K562 (cell line): Measurements from ENCODE around the gene ENTPD5. TPM values are rescaled to one million over a fixed set of nuclear protein-coding genes. Genes with fewer than 3 reads are reported as not detected.

Source experiments
- ATAC-seq: fragments of 200-7000 bp; cut with Tn5 transposase; 3 replicates; pipeline ENCODE4 v1.9.1; 2020; ENCODE audit warnings: moderate library complexity
- BruUV-seq: library from RNA; stranded (reverse); fragments of 400-500 nt; replicated peaks from 2 replicates; lab custom pipeline; 2021; lab: Mats Ljungman, UMichigan
- CTCF ChIA-PET: fragments of 300-600 bp; formaldehyde crosslinking; extraction: SDS; loops from one replicate; lab custom pipeline; 2021; ENCODE audit warnings: low intra/inter-chr PET ratio; lab: Yijun Ruan, JAX
- POLR2A ChIA-PET: fragments of 300-600, 350-650 bp; sonication (Branson Sonifier 250); formaldehyde crosslinking; extraction: SDS; loops from one replicate; lab custom pipeline; 2021; ENCODE audit warnings: antibody characterized with exemption, inconsistent platforms; lab: Yijun Ruan, JAX
- DNase-seq, 4 experiments: peaks; one replicate each; pipeline versions ENCODE4 v3.0.0 to v3.0.0-alpha.2; 2011 to 2018; ENCODE audit warnings: low spot score in 3 of 4, mixed read lengths in 3 of 4; ENCODE audit errors: extremely low read depth in 1 of 4
- FAIRE-seq: peaks from 2 replicates; lab custom pipeline; 2011; peaks lifted over from hg19 to GRCh38; lab: Jason Lieb, UNC
- H2AFZ ChIP-seq: 2 replicates; pipeline ENCODE4 v1.6.0; 2011; ENCODE audit warnings: low read depth, low read length, control low read depth, inconsistent platforms
- H3K27ac ChIP-seq: fragments of 200-600 bp; 3 replicates; pipeline ENCODE4 v1.8.0; 2011; ENCODE audit warnings: low read depth, mild to moderate bottlenecking, control low read depth, inconsistent platforms, low read length, moderate library complexity, mixed read lengths; ENCODE audit errors: extremely low read depth
- H3K27me3 ChIP-seq, 2 experiments: fragments of 300-600 bp in 1 of 2; 2 replicates in 1 of 2; 3 replicates in 1 of 2; pipeline versions ENCODE4 v1.6.0 to v1.8.0; 2011; ENCODE audit warnings: inconsistent platforms in 2 of 2, low read length in 2 of 2, mild to moderate bottlenecking in 1 of 2, mixed read lengths in 1 of 2, moderate library complexity in 1 of 2; ENCODE audit not compliant: control insufficient read depth in 2 of 2, insufficient read depth in 2 of 2
- H3K36me3 ChIP-seq: fragments of 300-600 bp; 3 replicates; pipeline ENCODE4 v1.8.0; 2011; ENCODE audit warnings: mild to moderate bottlenecking, low read length, inconsistent platforms; ENCODE audit not compliant: control insufficient read depth, insufficient read depth
- H3K4me1 ChIP-seq, 2 experiments: fragments of 200-600 bp in 1 of 2; replicated peaks in 1 of 2; 2 replicates in 1 of 2; 3 replicates in 1 of 2; pipeline versions ENCODE4 v1.5.1 to v1.8.0; 2011; ENCODE audit warnings: inconsistent platforms in 2 of 2, low read length in 2 of 2, mild to moderate bottlenecking in 1 of 2, mixed read lengths in 1 of 2, moderate library complexity in 1 of 2; ENCODE audit not compliant: control insufficient read depth in 2 of 2, insufficient read depth in 2 of 2
- H3K4me2 ChIP-seq: 2 replicates; pipeline ENCODE4 v1.6.1; 2011; ENCODE audit warnings: low read length, control low read depth, inconsistent platforms, mixed read lengths; ENCODE audit not compliant: insufficient read depth
- H3K4me3 ChIP-seq: fragments of 200-600 bp; sonication (generic), shearing (Covaris generic); 2 replicates; pipeline ENCODE4 v1.5.1; 2016; ENCODE audit warnings: control low read depth, inconsistent platforms
- H3K79me2 ChIP-seq: fragments of 200-600 bp; 3 replicates; pipeline ENCODE4 v1.8.0; 2011; ENCODE audit warnings: low read length, inconsistent platforms; ENCODE audit not compliant: control insufficient read depth, insufficient read depth
- H3K9ac ChIP-seq, 2 experiments: 2 replicates each; pipeline versions ENCODE4 v1.6.0 to v1.6.1; 2011; ENCODE audit warnings: low read depth in 2 of 2, low read length in 2 of 2, control low read depth in 1 of 2, inconsistent platforms in 1 of 2, mild to moderate bottlenecking in 1 of 2, mixed read lengths in 1 of 2; ENCODE audit not compliant: insufficient read depth in 1 of 2
- H3K9me1 ChIP-seq: one replicate; pipeline ENCODE4 v1.6.0; 2011; ENCODE audit warnings: inconsistent platforms, mild to moderate bottlenecking, low read length, moderate library complexity; ENCODE audit not compliant: control insufficient read depth, insufficient read depth
- H3K9me3 ChIP-seq: replicated peaks from 2 replicates; pipeline ENCODE4 v1.5.1; 2011; ENCODE audit warnings: low read depth, low read length, inconsistent platforms; ENCODE audit not compliant: control insufficient read depth, insufficient read depth
- H4K20me1 ChIP-seq: replicated peaks from 2 replicates; pipeline ENCODE4 v1.6.1; 2011; ENCODE audit warnings: low read length, inconsistent platforms, mixed read lengths; ENCODE audit not compliant: control insufficient read depth, insufficient read depth
- MED1 ChIP-seq: sonication (generic); formaldehyde crosslinking; IDR thresholded peaks from 2 replicates; pipeline ENCODE4 v1.8.1; 2023; ENCODE audit warnings: missing genetic modification reagents, borderline replicate concordance
- WGBS: fragments of 100-300 bp; shearing (Covaris generic); methylation state at CpG from one replicate; pipeline ENCODE4 v1.1.6; 2016; ENCODE audit warnings: low coverage, mixed read lengths; ENCODE audit not compliant: insufficient coverage; ENCODE audit errors: missing lambda C conversion rate; 5-methylcytosine and 5-hydroxymethylcytosine counted together
- in situ Hi-C: fragments of 300-500 bp; cut with MboI; formaldehyde crosslinking; loops from 4 replicates; pipeline ENCODE4 v1.15.0; 2018; ENCODE audit warnings: inconsistent platforms, mixed read lengths
- intact Hi-C: fragments of 100-400 bp; cut with micrococcal nuclease; formaldehyde crosslinking; loops from 2 replicates; pipeline ENCODE4 v1.14.2; 2022
- polyA plus RNA-seq, 8 experiments: library from polyadenylated mRNA; depleted of rRNA in 4 of 8; stranded (reverse) in 5 of 8; unstranded in 3 of 8; fragments of >200 nt; fragmentation: Nextera tagmentation in 2 of 8; fragmentation: Illumina TruSeq in 1 of 8; extraction: Ambion mirVana in 2 of 8; extraction: Trizol in 1 of 8; gene quantifications; 2 replicates each; pipeline versions ENCODE4 v1.2.1 to v1.2.3, GENCODE V29; 2011 to 2014; ENCODE audit warnings: inconsistent platforms in 1 of 8, missing spikeins in 1 of 8
- total RNA-seq, 7 experiments: library from RNA; depleted of rRNA in 6 of 7; stranded (reverse); fragments of >200 nt in 6 of 7; fragmentation: Illumina TruSeq in 2 of 7; extraction: Trizol in 2 of 7; gene quantifications; 2 replicates each; pipeline versions ENCODE4 v1.2.1 to v1.2.3, GENCODE V29; 2011 to 2021; ENCODE audit warnings: low replicate concordance in 1 of 7
- TF ChIP-seq, protein P1 (sequence below): sonication (generic); formaldehyde crosslinking; IDR thresholded peaks from 2 replicates; pipeline ENCODE4 v1.8.1; 2023; ENCODE audit warnings: mild to moderate bottlenecking, missing genetic modification reagents
- TF ChIP-seq, protein P2 (sequence below), 3 experiments: IDR thresholded peaks in 2 of 3; conservative IDR thresholded peaks in 1 of 3; 2 replicates each; pipeline ENCODE4 v1.5.1; 2011 to 2012; ENCODE audit warnings: low read length in 3 of 3, mild to moderate bottlenecking in 3 of 3, control low read depth in 2 of 3, improper control_type of control experiment in 1 of 3, inconsistent platforms in 1 of 3, low read depth in 1 of 3, mixed read lengths in 1 of 3, moderate library complexity in 1 of 3; ENCODE audit not compliant: insufficient read depth in 2 of 3
- TF ChIP-seq, protein P3 (sequence below): fragments of 250-450 bp; sonication (Bioruptor Pico); IDR thresholded peaks from 2 replicates; pipeline ENCODE4 v1.8.0; 2022; ENCODE audit warnings: moderate library complexity, mild to moderate bottlenecking, inconsistent platforms

ENTPD5 gene
- total and polyA plus RNA-seq, 9 of the 15 experiments (the other 6 are each of a cell fraction or from before 2014, with no cell fraction given): 2.7 to 15.3 (median 10.3) TPM

DNA sequence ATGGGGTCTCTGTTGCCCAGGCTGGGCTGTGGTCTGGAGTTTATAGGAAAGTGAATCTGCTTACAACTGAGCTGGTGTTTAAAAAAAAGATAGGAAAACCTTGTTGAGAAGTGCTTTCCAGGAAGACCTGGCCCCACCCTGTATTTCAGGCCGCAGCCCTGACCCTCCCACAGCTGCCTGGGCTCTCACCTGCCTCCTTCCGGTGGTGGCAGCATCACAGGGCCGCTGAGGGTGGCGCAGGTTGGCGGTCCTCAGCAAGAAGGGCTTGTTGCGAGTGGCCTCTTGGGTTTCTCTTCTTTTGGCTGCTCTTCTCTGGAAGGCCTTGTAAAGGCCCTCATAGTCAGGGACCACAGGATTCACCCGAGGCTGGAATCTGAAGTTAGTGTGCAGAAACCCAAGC, 76.9 kb downstream of the ENTPD5 start:
- no peaks in the 10 kb centered on the region for H3K36me3 ChIP-seq
- no TSS peak for BruUV-seq
- H3K9ac ChIP-seq: peak overlapping the region in 1 of 2 experiments; percentile 64; a peak in 2 of 4 replicates
- FAIRE-seq (no peak), ATAC-seq (peak; percentile 86)
- no peak overlapping the region for H3K4me2 ChIP-seq
- intact Hi-C loops: loop anchor here (10.0 kb wide), 1 partner anchor 107 kb away; no protein-coding TSS in a partner anchor
- POLR2A ChIA-PET: interaction anchor here (0.7 kb wide), 1 partner anchor 929 kb away, joined by 3 read pairs; no protein-coding TSS in a partner anchor
- H3K27ac ChIP-seq: no peak overlapping the region
- no peaks in the 10 kb centered on the region for H3K9me3 ChIP-seq
- CTCF ChIA-PET: no interaction called here
- H2AFZ ChIP-seq: no peak overlapping the region
- WGBS: 14% methylated on average over 7 of the region's 7 CpGs
- no peaks in the 10 kb centered on the region for H4K20me1 ChIP-seq
- peaks cover 0 to 10% of the 10 kb centered on the region in 2 experiments; a peak in 3 of 5 replicates for H3K4me1 ChIP-seq
- H3K27me3 ChIP-seq: no peaks in the 10 kb centered on the region
- H3K9me1 ChIP-seq: no peaks in the 10 kb centered on the region
- TF ChIP-seq MED1 (CRISPR knock-in tag): no peak
- TF ChIP-seq, protein P1, sequence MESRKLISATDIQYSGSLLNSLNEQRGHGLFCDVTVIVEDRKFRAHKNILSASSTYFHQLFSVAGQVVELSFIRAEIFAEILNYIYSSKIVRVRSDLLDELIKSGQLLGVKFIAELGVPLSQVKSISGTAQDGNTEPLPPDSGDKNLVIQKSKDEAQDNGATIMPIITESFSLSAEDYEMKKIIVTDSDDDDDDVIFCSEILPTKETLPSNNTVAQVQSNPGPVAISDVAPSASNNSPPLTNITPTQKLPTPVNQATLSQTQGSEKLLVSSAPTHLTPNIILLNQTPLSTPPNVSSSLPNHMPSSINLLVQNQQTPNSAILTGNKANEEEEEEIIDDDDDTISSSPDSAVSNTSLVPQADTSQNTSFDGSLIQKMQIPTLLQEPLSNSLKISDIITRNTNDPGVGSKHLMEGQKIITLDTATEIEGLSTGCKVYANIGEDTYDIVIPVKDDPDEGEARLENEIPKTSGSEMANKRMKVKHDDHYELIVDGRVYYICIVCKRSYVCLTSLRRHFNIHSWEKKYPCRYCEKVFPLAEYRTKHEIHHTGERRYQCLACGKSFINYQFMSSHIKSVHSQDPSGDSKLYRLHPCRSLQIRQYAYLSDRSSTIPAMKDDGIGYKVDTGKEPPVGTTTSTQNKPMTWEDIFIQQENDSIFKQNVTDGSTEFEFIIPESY (CRISPR knock-in tag): peak; percentile 92
- TF ChIP-seq, protein P2, sequence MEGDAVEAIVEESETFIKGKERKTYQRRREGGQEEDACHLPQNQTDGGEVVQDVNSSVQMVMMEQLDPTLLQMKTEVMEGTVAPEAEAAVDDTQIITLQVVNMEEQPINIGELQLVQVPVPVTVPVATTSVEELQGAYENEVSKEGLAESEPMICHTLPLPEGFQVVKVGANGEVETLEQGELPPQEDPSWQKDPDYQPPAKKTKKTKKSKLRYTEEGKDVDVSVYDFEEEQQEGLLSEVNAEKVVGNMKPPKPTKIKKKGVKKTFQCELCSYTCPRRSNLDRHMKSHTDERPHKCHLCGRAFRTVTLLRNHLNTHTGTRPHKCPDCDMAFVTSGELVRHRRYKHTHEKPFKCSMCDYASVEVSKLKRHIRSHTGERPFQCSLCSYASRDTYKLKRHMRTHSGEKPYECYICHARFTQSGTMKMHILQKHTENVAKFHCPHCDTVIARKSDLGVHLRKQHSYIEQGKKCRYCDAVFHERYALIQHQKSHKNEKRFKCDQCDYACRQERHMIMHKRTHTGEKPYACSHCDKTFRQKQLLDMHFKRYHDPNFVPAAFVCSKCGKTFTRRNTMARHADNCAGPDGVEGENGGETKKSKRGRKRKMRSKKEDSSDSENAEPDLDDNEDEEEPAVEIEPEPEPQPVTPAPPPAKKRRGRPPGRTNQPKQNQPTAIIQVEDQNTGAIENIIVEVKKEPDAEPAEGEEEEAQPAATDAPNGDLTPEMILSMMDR (IDR thresholded peaks at IDR 0.05 in 2 of 3, conservative IDR thresholded peaks at IDR 0.05 in 1 of 3; ENCODE audit: insufficient read depth in 2 of 3, low read depth in 1 of 3, low read length in 3 of 3): peak in 1 of 3 experiments; percentile 13; a peak in 1 of 6 replicates
- TF ChIP-seq, protein P3, sequence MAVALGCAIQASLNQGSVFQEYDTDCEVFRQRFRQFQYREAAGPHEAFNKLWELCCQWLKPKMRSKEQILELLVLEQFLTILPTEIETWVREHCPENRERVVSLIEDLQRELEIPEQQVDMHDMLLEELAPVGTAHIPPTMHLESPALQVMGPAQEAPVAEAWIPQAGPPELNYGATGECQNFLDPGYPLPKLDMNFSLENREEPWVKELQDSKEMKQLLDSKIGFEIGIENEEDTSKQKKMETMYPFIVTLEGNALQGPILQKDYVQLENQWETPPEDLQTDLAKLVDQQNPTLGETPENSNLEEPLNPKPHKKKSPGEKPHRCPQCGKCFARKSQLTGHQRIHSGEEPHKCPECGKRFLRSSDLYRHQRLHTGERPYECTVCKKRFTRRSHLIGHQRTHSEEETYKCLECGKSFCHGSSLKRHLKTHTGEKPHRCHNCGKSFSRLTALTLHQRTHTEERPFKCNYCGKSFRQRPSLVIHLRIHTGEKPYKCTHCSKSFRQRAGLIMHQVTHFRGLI (CRISPR knock-in tag): no peak
- TF ChIP-seq, all 486 proteins: peak for 2
- in situ Hi-C loops: no loop called here
- H3K4me3 ChIP-seq: no peak overlapping the region
- DNase-seq: peak; percentile 24 to 30 (median 24)
- H3K79me2 ChIP-seq: no peaks in the 10 kb centered on the region
